Breast epithelium (tissue), 3 donors: Measurements from ENCODE around the gene EXOSC7.
A peak's percentile ranks its signal among the peaks of the same experiment; 100 is the strongest.

Experiments used
- CTCF ChIP-seq, 3 donors: fragments of 450-650 bp; IDR thresholded peaks; one replicate each; pipeline ENCODE4 v1.5.1; 2016 to 2017; ENCODE audit warnings: antibody characterized with exemption in 3 of 3, mild to moderate bottlenecking in 3 of 3, moderate library complexity in 3 of 3
- POLR2A ChIP-seq: fragments of 450-650 bp; IDR thresholded peaks from one replicate; pipeline ENCODE4 v1.6.1; 2016; ENCODE audit warnings: antibody characterized with exemption, mild to moderate bottlenecking, moderate library complexity
- POLR2AphosphoS5 ChIP-seq, 3 donors: sonication (generic); formaldehyde crosslinking; IDR thresholded peaks; one replicate each; pipeline ENCODE4 v1.6.1; 2017; ENCODE audit warnings: antibody characterized with exemption in 3 of 3

- no peak for TF ChIP-seq POLR2A
- peak in 1 of 3 donors; percentile 0 for TF ChIP-seq CTCF (IDR thresholded peaks at IDR 0.05)
- no peak for TF ChIP-seq POLR2AphosphoS5 (IDR thresholded peaks at IDR 0.05)
Observed at GRCh38 chr3:44988073-44988472, 12.0 kb downstream of the EXOSC7 start.
